HepG2 (cell line): ENCODE measurements around the gene SYTL1. TPM values are rescaled to one million over a fixed set of nuclear protein-coding genes. Genes with fewer than 3 reads are reported as not detected.

ENCODE experiments used
- ELF4 ChIP-seq: sonication (generic); formaldehyde crosslinking; IDR thresholded peaks from 2 replicates; pipeline ENCODE4 v1.5.0; 2020; ENCODE audit warnings: missing genetic modification reagents, mild to moderate bottlenecking, moderate library complexity, borderline replicate concordance
- FOXA3 ChIP-seq: IDR thresholded peaks from 2 replicates; pipeline ENCODE4 v1.6.1; 2016; ENCODE audit warnings: missing genetic modification reagents, missing compliant biosample characterization
- GABPB1 ChIP-seq: IDR thresholded peaks from 2 replicates; pipeline ENCODE4 v1.6.1; 2016; ENCODE audit warnings: mild to moderate bottlenecking, missing genetic modification reagents, moderate library complexity, missing compliant biosample characterization
- HNF4G ChIP-seq, 2 experiments: sonication (generic) in 1 of 2; formaldehyde crosslinking in 1 of 2; IDR thresholded peaks; 2 replicates each; pipeline versions ENCODE4 v1.4.0 to v1.6.1; 2011 to 2020; ENCODE audit warnings: borderline replicate concordance in 2 of 2, low read depth in 2 of 2, mild to moderate bottlenecking in 2 of 2, low read length in 1 of 2, missing genetic modification reagents in 1 of 2, moderate library complexity in 1 of 2
- NR2C2 ChIP-seq: sonication (generic); formaldehyde crosslinking; IDR thresholded peaks from 2 replicates; pipeline ENCODE4 v1.4.0; 2020; ENCODE audit warnings: missing genetic modification reagents, mild to moderate bottlenecking, moderate library complexity, borderline replicate concordance
- ONECUT2 ChIP-seq: sonication (generic); formaldehyde crosslinking; IDR thresholded peaks from 2 replicates; pipeline ENCODE4 v1.4.0; 2020; ENCODE audit warnings: missing genetic modification reagents
- ZFX ChIP-seq: sonication (generic); formaldehyde crosslinking; IDR thresholded peaks from 2 replicates; pipeline ENCODE4 v1.4.0; 2020; ENCODE audit warnings: mild to moderate bottlenecking, low read depth, missing genetic modification reagents, moderate library complexity
- ZNF598 ChIP-seq: sonication (generic); formaldehyde crosslinking; IDR thresholded peaks from 2 replicates; pipeline ENCODE4 v1.5.1; 2020; ENCODE audit warnings: mild to moderate bottlenecking, missing genetic modification reagents, borderline replicate concordance
- ZNF781 ChIP-seq: sonication (generic); formaldehyde crosslinking; IDR thresholded peaks from 2 replicates; pipeline ENCODE4 v1.5.1; 2020; ENCODE audit warnings: borderline replicate concordance, mild to moderate bottlenecking, missing genetic modification reagents; ENCODE audit errors: not compliant biosample characterization
- ZNF782 ChIP-seq: sonication (generic); formaldehyde crosslinking; IDR thresholded peaks from 2 replicates; pipeline ENCODE4 v1.4.0; 2020; ENCODE audit warnings: missing genetic modification reagents, mild to moderate bottlenecking, borderline replicate concordance
- polyA plus RNA-seq, 8 experiments: library from polyadenylated mRNA; depleted of rRNA in 3 of 8; stranded (reverse) in 7 of 8; unstranded in 1 of 8; fragments of >200 nt; fragmentation: Illumina TruSeq in 4 of 8; extraction: Trizol in 4 of 8; gene quantifications; 2 replicates each; pipeline versions ENCODE4 v1.2.1 to v1.2.3, GENCODE V29; 2011 to 2016; ENCODE audit warnings: low read depth in 4 of 8, missing spikeins in 1 of 8, mixed read lengths in 1 of 8; ENCODE audit not compliant: insufficient read depth in 1 of 8
- total RNA-seq, 5 experiments: library from RNA; depleted of rRNA; stranded (reverse); fragments of >200 nt; fragmentation: Illumina TruSeq; extraction: Trizol; gene quantifications; 2 replicates each; pipeline ENCODE4 v1.2.3, GENCODE V29; 2016; ENCODE audit warnings: low read depth in 1 of 5

The SYTL1 gene
- total and polyA plus RNA-seq, 2 of the 13 experiments (the other 11 are each of a cell fraction or from before 2014, with no cell fraction given) = 11.1 to 17.8 TPM

- TF ChIP-seq HNF4G (IDR thresholded peaks at IDR 0.05; ENCODE audit: borderline replicate concordance, low read depth, low read length) (0 out of 2 replicates have a peak, but pooled peaks have one; percentile 27), HNF4G (CRISPR knock-in tag; IDR thresholded peaks at IDR 0.05; ENCODE audit: borderline replicate concordance, low read depth) (no peak), NR2C2 (CRISPR knock-in tag) (peak; percentile 90), ONECUT2 (CRISPR knock-in tag) (no peak), ELF4 (CRISPR knock-in tag) (no peak), ZFX (peak; percentile 45; the same call in 1 of the 2 replicates), FOXA3 (no peak), ZNF782 (CRISPR knock-in tag) (no peak), ZNF598 (no peak; the same call in 1 of the 2 replicates), ZNF781 (CRISPR knock-in tag) (no peak), GABPB1 (CRISPR knock-in tag) (peak; percentile 70; the same call in 1 of the 2 replicates)
Observed at GRCh38 chr1:27348861-27349783, 7.3 kb downstream of the SYTL1 start (continued).
